Frontal cortex (tissue), 4 donors: ENCODE results near the gene ATP5F1D. TPM values are rescaled to one million over a fixed set of nuclear protein-coding genes. Genes with fewer than 3 reads are reported as not detected.
"Not testable (repeated sequence)": the region's sequence is repeated elsewhere in the genome, so short reads cannot be mapped to it uniquely, and the experiment has no call there.

Experiments used
- DNase-seq, 2 donors: peaks; one replicate each; pipeline ENCODE4 v3.0.0; 2012; ENCODE audit warnings: low spot score in 2 of 2
- FAIRE-seq: peaks from 2 replicates; lab custom pipeline; 2012; peaks lifted over from hg19 to GRCh38; lab: Jason Lieb, UNC
- total RNA-seq: library from RNA; depleted of rRNA; stranded (reverse); fragments of >200 nt; gene quantifications from one replicate; pipeline ENCODE4 v1.2.3, GENCODE V29; 2014
- donor health status: control.
- donor health status: control.
- donor health status: control.

ATP5F1D gene
- total RNA-seq = 11.0 TPM

DNA sequence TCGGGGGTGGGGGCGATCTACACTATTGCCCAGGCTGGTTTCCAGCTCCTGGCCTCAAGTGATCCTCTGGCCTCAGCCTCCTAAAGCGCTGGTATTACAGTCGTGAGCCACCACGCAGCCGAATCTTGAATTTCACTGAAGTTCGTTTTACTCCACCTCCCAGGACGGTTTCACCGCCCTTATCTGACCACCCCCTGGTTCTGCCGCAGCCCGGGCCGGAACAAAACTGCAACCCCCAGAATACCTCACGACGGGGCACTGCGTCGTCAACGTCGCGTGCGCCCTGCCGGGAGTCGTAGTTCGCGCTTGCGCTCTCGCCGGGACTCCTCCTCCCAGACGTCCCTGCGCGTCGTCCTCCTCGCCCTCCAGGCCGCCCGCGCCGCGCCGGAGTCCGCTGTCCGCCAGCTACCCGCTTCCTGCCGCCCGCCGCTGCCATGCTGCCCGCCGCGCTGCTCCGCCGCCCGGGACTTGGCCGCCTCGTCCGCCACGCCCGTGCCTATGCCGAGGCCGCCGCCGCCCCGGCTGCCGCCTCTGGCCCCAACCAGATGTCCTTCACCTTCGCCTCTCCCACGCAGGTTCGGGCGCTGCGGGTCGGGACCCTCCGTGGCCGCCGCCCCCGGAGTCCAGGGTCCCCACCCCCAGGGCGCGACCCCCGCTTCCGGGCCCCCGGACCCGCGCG lies at the start of gene ATP5F1D:
Gene ATP5F1D (plus strand): TSS at position 335 of the 679 bp plus-strand sequence. CDS start 100 bp downstream, at position 435.
- FAIRE-seq (no peak), DNase-seq (peak; percentile 95 to 97)

DNA sequence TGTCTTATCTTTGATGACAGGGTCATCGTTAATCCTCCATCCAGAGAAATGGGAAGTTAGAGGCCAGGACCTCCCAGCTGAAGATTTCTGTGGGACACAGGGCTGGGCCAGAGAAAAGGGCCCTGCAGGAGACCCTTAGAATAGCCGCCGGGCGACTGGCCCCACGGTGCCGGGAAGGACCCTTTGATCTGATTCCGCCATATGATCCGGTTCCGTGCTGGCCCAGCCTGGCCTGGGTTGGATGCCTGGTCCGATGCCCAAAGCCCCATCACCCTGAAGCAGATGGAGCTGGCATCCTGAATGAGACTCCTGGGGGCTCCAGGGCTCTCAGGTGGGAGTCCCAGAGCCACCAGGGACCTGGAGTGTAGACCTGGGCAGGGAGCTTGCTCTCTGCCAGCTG lies 42.0 kb upstream of the ATP5F1D start:
- no peak for FAIRE-seq

DNA sequence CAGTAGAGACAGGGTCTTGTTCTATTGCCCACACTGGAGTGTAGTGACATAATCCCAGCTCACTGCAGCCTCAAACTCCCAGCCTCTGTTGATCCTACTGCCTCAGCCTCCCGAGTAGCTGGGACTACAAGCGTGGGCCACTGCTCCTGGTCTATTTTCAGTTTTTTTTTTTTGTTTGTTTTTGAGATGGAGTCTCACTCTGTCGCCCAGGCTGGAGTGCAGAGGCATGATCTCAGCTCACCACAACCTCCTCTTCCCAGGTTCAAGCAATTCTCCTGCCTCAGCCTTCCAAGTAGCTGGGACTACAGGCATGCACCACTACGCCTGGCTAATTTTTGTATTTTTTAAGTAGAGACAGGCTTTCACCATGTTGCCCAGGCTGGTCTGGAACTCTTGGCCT lies 40.9 kb upstream of the ATP5F1D start:
- DNase-seq, FAIRE-seq: not testable (repeated sequence)

More for the DNA sequence above, 42.0 kb upstream of the ATP5F1D start:
- DNase-seq = no peak

DNA sequence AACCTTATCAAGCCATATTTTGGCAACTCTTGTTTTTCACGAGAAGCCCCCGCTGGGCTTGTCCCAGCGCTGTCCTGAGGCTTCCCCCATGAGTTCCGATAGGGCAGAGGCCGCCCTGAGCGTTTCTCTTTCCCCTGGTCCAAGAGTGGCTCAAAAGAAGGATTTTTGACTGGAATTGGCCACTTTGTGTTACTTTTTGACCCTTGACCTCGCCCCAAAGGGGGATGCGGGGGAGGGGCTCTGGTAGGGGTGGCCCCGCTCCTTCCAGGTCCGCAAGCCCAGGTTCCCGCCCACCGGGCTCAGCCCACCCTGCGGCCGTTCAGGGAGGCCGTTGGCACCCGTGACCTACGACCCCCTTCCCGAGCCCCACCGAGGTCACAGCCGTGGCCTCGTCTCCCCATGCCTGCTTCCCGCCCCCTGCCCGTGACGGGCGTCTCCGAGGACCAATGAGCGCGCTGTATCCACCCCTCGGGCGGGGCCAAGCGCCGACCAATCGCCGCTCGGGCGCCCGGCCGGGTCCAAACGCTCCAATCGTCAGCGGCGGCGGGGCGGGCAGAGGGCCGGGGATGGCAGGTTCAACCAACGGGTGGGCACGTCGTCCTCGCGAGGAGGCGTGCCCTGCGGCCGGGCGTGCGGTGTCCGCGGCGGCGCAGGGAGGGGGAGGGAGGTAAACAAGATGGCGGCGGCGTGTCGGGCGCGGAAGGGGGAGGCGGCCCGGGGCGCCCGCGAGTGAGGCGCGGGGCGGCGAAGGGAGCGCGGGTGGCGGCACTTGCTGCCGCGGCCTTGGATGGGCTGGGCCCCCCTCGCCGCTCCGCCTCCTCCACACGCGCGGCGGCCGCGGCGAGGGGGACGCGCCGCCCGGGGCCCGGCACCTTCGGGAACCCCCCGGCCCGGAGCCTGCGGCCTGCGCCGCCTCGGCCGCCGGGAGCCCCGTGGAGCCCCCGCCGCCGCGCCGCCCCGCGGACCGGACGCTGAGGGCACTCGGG lies 36.1 kb upstream of the ATP5F1D start, which contains the start of gene STK11:
Gene STK11 (plus strand): TSS at position 665 of the 986 bp plus-strand sequence. CDS start 1,136 bp downstream, outside the sequence.
- FAIRE-seq (no peak), DNase-seq (peak; percentile 99)

DNA sequence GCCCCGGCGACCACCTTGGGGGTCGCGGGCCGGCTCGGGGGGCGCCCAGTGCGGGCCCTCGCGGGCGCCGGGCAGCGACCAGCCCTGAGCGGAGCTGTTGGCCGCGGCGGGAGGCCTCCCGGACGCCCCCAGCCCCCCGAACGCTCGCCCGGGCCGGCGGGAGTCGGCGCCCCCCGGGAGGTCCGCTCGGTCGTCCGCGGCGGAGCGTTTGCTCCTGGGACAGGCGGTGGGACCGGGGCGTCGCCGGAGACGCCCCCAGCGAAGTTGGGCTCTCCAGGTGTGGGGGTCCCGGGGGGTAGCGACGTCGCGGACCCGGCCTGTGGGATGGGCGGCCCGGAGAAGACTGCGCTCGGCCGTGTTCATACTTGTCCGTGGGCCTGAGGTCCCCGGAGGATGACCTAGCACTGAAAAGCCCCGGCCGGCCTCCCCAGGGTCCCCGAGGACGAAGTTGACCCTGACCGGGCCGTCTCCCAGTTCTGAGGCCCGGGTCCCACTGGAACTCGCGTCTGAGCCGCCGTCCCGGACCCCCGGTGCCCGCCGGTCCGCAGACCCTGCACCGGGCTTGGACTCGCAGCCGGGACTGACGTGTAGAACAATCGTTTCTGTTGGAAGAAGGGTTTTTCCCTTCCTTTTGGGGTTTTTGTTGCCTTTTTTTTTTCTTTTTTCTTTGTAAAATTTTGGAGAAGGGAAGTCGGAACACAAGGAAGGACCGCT lies 35.2 kb upstream of the ATP5F1D start:
- DNase-seq (no peak), FAIRE-seq (no peak)

DNA sequence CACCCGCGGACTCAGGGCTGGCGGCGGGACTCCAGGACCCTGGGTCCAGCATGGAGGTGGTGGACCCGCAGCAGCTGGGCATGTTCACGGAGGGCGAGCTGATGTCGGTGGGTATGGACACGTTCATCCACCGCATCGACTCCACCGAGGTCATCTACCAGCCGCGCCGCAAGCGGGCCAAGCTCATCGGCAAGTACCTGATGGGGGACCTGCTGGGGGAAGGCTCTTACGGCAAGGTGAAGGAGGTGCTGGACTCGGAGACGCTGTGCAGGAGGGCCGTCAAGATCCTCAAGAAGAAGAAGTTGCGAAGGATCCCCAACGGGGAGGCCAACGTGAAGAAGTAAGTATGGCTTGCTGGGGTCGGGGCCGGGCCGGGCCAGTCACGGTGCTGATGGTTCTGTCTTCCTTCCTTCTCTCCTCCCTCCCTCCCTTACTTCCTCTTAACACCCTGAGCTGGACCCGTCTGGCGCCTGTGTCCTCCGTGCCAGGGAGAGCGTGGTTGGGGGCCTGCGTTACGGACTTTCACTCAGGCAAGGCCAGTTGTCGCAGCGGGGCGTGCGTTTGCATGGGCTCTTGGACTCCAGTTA lies 34.6 kb upstream of the ATP5F1D start:
- no peak for DNase-seq
- FAIRE-seq = no peak

DNA sequence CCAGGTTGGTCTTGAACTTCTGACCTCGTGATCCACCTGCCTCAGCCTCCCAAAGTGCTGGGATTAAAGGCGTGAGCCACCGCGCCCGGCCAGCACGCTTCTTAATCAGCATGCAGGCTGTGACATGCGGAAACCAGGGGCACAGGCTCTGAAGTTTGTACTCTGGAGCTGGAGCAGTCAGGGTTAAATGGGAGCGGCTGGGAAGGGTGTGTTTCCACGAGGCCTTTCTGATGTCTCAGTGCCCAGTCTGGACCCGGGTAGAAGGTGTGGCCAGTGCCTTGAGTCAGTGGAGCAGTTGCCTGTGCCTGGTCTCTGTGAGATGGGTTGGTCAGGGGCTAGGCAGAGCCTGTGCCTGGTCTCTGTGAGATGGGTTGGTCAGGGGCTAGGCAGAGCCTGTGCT lies 32.7 kb upstream of the ATP5F1D start:
- FAIRE-seq, DNase-seq: not testable (repeated sequence)

DNA sequence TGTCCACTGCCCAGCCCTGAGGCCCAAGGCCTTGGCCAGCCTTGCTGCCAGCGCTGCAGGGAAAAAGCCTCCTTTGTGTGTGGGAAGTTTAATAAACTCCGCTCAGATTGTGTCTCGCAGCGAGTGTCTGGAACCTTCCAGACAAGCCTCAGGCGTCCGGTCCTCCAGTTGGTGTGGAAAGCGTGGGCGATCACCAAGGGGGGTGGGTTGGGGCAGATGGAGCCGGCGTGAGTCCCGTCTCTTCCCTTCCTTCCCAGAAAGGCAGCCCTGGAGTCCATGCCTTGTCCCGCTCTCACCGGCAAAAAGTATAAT lies 31.4 kb upstream of the ATP5F1D start:
- FAIRE-seq (no peak), DNase-seq (no peak)

DNA sequence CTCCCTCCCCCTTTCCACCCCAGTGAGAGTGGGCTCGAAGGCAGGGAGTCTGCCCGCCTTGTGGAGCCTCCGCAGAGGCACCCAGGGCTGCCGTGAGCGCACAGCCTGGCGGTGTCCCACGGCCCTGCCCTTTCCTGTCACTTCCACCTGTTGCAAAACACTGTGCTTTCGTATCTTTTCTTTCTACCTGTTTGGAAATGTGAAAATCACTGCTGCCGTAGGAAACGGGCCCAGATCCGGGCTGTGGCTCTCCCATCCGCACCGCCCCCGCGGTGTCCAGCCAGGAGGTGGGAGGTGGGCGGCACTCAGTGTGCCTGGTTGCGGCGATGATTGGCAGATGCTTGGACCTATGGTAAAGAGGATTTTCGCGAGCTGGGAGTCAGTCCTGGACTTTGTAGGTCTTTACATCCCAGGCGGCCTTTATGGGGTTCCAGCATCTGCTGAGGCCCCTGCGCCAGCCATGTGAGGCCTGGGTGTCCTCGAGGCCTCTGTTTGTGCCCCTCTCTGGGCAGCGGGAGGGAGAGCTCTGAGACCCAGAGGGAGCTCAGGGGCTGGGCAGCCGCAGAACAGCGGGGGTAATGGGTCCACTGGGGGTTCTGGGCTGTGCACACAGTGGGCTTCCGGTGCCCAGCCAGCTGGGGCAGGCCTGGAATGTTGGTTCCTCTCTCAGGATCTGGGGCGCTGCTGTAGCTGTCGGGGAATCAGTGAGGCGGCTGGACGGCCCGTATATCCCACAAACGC lies 29.9 kb upstream of the ATP5F1D start:
- DNase-seq (no peak), FAIRE-seq (no peak)

DNA sequence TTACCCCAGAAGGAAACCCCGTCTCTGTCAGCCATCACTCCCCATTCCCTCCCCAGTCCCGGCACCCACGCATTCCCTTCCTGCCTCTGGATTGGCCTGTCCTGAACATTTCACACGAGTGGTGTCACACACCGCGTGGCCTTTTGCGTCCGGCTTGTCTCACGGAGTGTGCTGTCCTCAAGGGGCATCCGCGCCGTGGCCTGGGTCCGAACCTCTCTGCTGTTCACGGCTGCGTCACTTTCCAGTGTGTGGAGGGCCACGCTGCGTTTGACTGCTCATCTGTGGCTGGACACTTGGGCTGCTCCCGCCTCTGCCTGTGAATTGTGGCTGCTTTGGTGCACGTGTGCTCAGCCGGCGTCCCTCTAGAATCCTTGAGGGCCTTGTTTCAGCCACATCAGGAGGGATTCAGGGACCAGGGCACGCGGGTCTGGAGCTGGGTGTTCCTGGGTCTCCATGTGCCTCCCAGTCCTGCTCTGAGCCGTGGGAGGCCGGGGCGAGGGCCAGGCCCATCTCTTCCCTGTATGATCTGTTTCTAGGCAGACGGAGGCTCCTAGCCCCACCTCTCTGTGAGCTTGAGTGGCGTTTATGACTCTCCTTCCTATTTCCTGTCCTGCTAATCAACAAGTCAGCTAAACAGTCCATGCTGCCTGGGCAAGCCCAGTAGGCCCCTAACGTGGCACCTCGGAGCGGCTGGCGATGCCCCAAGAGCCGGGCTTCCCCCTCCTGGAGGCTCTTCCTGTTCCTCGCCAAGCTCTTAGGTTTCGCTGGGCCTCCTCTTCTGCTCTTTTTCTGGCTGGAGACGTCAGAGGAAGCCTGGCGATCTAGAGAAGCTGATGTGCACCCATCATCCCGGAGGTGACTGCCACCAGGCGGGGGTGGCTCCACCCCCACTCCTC lies 27.9 kb upstream of the ATP5F1D start:
- FAIRE-seq = no peak

DNA sequence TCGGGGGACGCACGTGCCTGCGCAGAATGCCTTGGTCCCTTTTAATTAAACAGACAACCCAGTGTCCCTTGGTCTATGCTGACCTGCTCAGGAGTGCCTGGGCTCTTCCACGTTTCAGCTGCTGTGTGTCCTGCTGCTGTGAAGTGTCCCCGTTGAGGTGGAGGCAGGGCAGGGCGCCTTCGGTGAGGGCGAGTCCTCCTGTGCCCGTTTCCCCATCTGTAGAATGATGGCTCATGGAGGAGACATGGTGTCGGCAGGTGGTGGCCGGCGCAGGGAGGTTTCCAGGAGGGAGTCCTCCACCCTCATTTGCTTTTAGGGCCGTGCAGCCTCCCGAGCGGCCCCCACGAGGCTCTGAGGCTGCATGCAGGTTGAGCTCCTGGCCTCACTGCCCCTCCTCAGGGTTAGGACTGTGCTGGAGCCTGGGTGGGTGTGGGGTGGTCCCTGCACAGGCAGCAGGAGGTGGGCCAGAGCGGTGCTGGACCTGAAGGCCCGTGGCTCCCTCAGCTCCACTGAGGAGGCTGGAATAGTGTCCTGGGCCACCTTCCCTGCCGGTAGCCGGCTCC lies 27.2 kb upstream of the ATP5F1D start:
- FAIRE-seq (no peak), DNase-seq (no peak)

More for the DNA sequence above, 27.9 kb upstream of the ATP5F1D start:
- DNase-seq = no peak

DNA sequence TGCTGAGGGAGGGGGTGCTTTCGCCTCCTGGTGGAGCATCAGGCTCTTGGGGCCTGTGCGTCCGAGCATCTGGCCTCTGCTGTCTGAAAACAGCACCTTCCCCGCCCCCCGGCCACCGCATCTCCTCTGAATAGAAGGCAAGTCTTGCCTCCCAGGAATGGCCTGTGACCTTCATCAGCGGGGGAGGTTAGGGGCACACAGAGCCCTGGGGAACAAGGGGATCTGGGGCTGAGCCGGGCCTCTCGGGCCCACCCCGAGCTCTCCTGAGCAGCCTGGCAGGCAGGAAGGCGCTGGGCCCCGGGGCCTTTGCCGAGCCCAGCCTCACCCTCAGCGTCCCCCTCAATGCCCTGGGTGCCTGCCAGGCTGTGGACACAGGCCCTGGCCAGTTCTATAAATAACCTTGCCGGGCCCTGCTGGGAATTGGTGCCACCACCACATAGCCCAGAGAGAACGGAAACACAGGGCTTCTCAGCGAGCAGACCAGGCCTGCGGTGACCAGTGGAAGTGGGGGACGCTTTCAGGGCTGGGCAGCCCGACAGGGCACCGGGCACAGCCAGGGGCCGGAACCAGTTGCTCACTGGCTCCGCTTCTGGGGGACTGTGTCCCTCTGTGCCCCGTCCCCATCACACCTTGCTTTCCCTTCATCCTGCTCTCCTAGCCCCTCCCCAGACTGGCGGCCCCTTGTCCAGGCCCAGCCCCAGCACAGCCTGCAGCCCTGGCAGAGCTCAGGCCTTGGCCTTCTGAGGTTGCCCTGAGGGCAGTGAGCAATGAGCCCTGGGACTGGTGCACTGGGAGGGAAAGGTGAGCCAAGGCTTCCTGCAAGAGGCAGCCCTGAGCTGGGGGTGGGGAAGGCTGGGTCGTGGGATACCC lies 26.5 kb upstream of the ATP5F1D start:
- DNase-seq = no peak
- no peak for FAIRE-seq

DNA sequence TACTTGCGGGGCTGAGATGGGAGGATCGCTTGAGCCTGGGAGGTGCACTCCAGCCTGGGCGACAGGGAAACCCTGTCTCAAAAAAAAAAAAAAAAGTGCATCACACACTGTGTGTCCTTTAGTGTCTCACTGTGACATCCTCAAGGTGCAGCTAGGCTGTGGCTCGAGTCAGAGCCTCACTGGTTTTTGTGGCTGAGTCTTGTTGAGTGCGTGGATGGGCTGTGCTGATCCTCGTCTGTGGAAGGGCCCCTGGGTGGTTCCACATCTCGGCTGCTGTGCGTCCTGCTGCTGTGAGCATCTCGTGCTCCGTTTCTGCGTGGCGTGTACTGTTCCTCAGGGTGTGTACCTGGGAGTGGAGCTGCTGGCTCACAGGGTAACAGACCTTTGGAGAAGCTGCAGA lies 24.8 kb upstream of the ATP5F1D start:
- DNase-seq (no peak), FAIRE-seq (no peak)

DNA sequence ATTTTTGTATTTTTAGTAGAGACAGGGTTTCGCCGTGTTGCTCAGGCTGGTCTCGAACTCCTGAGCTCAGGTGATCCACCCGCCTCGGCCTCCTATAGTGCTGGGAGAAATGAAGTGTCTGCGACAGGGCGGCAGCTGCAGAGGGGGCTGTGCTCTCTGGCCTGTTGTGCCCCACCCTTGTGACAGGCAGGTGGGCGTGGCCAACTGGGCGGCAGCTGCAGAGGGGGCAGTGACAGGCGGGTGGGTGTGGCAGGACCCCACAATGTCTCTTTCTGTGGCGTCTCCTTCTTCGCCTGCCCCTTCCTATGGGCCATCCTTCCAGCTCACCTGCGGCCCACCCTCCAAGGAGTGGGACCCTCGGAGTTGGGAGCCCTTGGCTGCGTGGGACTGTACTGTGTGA lies 24.2 kb upstream of the ATP5F1D start:
- DNase-seq (no peak), FAIRE-seq (no peak)

DNA sequence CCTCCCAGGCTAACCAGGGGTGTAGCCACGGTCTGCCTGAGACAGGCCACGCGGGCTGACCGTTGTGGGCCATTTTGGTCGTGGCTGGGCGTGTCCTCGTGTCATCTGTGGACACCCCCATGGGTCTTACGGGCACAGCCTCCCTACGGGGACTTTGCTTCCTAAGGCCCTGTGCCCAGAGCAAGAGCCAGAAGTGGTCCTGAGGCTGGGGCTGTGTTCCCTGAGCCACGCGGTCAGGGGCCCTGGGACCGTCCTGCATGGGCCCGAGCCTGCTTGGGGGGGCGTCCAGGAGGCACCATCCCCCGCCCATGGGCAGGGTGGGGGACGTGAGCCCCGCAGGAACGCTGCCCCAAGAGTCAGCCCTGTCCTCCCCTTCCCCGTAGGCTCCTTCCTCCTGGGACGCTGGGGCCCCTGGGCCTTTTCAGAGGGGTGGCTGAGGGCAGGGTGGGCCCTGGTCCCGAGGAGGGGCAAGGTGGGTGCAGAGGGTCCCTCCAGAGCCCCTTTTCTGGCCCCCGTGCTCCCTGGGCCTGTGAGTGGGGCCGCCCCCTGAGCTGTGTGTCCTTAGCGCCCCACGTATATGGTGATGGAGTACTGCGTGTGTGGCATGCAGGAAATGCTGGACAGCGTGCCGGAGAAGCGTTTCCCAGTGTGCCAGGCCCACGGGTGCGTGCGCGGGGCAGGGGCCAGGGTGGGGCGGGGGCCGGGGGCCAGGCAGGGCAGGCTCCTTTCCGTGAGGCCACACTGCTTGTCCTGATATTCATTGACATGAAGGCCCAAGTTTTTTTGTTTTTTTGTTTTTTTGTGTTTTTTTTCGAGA lies 22.6 kb upstream of the ATP5F1D start:
- DNase-seq (no peak), FAIRE-seq (no peak)

DNA sequence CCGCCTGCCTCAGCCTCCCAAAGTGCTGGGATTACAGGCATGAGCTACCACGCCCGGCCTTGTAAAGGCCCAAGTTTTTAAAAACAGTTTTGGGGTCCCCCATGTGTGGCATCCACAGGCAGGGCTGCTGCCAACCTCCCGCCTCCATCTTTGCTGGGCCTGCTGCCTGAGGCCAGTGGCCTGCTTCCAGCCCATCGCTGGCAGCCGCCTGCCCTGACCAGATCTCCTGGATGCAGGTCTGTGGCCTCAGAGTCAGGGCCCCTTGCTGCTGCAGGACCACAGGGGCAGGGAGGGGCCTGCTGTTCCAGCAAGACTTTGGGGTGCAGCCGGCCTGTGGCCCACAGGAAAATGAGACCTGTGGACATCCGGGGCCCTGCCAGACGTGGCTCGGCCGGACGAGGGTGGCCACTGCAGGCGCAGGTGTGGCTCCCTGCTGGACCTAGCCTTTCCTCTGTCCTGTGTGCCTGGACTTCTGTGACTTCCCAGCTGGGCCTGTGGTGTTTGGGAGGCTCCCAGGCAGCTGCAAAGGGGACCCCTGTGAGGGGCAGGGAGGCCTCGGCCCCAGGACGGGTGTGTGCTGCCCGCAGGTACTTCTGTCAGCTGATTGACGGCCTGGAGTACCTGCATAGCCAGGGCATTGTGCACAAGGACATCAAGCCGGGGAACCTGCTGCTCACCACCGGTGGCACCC lies 21.6 kb upstream of the ATP5F1D start:
- FAIRE-seq = no peak

More for the DNA sequence above, 21.6 kb upstream of the ATP5F1D start:
- DNase-seq = no peak
